HG03460 (cell line): Measurements from ENCODE around the gene PJA1.

Experiments
- ATAC-seq: cut with Tn5 transposase; IDR thresholded peaks from one replicate; pipeline ENCODE4 v1.9.1; 2021; ENCODE audit not compliant: unreplicated experiment

Gene PJA1

GRCh38 chrX:69143530-69143929 lies 21.7 kb downstream of the PJA1 start:
- ATAC-seq, result no peak

GRCh38 chrX:69142788-69143469 lies 22.3 kb downstream of the PJA1 start:
- no peak for ATAC-seq

- ATAC-seq, result no peak
Observed at GRCh38 chrX:69140837-69141236, 24.4 kb downstream of the PJA1 start.

- no peak for ATAC-seq
Observed at GRCh38 chrX:69139516-69139915, 25.7 kb downstream of the PJA1 start.

GRCh38 chrX:69138512-69138911 lies 26.7 kb downstream of the PJA1 start:
- no peak for ATAC-seq

- ATAC-seq, result no peak
Observed at GRCh38 chrX:69138118-69138390, 27.2 kb downstream of the PJA1 start.

- ATAC-seq, result no peak
Observed at GRCh38 chrX:69137371-69138117, 27.7 kb downstream of the PJA1 start.

- ATAC-seq, result no peak
Observed at GRCh38 chrX:69136546-69137331, 28.5 kb downstream of the PJA1 start.

GRCh38 chrX:69133921-69134542 lies 31.2 kb downstream of the PJA1 start:
- ATAC-seq, result no peak

GRCh38 chrX:69131886-69132285 lies 33.4 kb downstream of the PJA1 start:
- no peak for ATAC-seq

- ATAC-seq, result no peak
Observed at GRCh38 chrX:69130439-69130838, 34.8 kb downstream of the PJA1 start.

- no peak for ATAC-seq
Observed at GRCh38 chrX:69128588-69128987, 36.7 kb downstream of the PJA1 start.

- ATAC-seq, result no peak
Observed at GRCh38 chrX:69127466-69127865, 37.8 kb downstream of the PJA1 start.

GRCh38 chrX:69126642-69127041 lies 38.6 kb downstream of the PJA1 start:
- ATAC-seq, result no peak

GRCh38 chrX:69125094-69125493 lies 40.2 kb downstream of the PJA1 start:
- no peak for ATAC-seq

- no peak for ATAC-seq
Observed at GRCh38 chrX:69124108-69124507, 41.1 kb downstream of the PJA1 start.

GRCh38 chrX:69123481-69123880 lies 41.8 kb downstream of the PJA1 start:
- no peak for ATAC-seq

GRCh38 chrX:69121321-69122000 lies 43.8 kb downstream of the PJA1 start:
- no peak for ATAC-seq

- no peak for ATAC-seq
Observed at GRCh38 chrX:69120476-69120875, 44.8 kb downstream of the PJA1 start.

- ATAC-seq, result no peak
Observed at GRCh38 chrX:69119122-69119521, 46.1 kb downstream of the PJA1 start.

- no peak for ATAC-seq
Observed at GRCh38 chrX:69117876-69118526, 47.3 kb downstream of the PJA1 start.
